Bronchial epithelial cell (primary cell): Measurements from ENCODE around the gene DPYSL4. TPM values are rescaled to one million over a fixed set of nuclear protein-coding genes. Genes with fewer than 3 reads are reported as not detected.
A peak's percentile ranks its signal among the peaks of the same experiment; 100 is the strongest.

Source experiments
- DNase-seq: peaks from one replicate; pipeline ENCODE4 v3.0.0-alpha.2; 2010; ENCODE audit warnings: low read depth
- FAIRE-seq: peaks from 2 replicates; lab custom pipeline; 2011; peaks lifted over from hg19 to GRCh38; lab: Jason Lieb, UNC
- H3K27me3 ChIP-seq: 2 replicates; pipeline ENCODE4 v1.5.1; 2011; ENCODE audit warnings: low read length; ENCODE audit not compliant: control insufficient read depth, insufficient read depth
- H3K36me3 ChIP-seq: 2 replicates; pipeline ENCODE4 v1.5.1; 2011; ENCODE audit warnings: low read length; ENCODE audit not compliant: control insufficient read depth, insufficient read depth
- H3K4me3 ChIP-seq: 2 replicates; pipeline ENCODE4 v1.5.1; 2011; ENCODE audit warnings: mild to moderate bottlenecking, low read depth, low read length, control low read depth
- total RNA-seq: library from RNA; depleted of rRNA; stranded (reverse); fragments of >200 nt; gene quantifications from 2 replicates; pipeline ENCODE4 v1.2.1, GENCODE V29; 2014
- TF ChIP-seq, protein P1 (sequence below): IDR thresholded peaks from 2 replicates; pipeline ENCODE4 v1.5.1; 2011; ENCODE audit warnings: mild to moderate bottlenecking, moderate library complexity, low read length, control low read depth, inconsistent platforms; ENCODE audit not compliant: insufficient read depth, severe bottlenecking

Gene DPYSL4
- total RNA-seq, 1 donor from 2014 or later, result 0.26 TPM

DNA sequence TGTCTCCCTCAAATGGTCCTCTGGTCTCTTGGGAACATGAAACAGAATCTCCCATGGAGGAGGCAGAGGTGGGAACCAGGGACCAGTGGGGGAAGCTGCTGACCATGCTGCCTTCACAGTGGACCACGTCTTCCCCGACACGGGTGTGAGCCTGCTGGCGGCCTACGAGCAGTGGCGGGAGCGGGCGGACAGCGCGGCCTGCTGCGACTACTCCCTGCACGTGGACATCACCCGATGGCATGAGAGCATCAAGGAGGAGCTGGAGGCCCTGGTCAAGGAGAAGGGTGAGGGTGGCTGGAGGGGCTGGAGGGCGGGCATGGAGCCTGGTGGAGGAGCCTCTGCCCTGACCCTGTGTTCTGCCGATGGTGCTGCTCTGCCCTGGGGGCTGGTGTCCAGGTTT is 8.0 kb downstream of the DPYSL4 start:
- Histone ChIP-seq H3K36me3 (no peaks in the 10 kb centered on the region), H3K27me3 (no peaks in the 10 kb centered on the region), H3K4me3 (no peak overlapping the region)
- FAIRE-seq (no peak), DNase-seq (no peak)
- TF ChIP-seq, protein P1, sequence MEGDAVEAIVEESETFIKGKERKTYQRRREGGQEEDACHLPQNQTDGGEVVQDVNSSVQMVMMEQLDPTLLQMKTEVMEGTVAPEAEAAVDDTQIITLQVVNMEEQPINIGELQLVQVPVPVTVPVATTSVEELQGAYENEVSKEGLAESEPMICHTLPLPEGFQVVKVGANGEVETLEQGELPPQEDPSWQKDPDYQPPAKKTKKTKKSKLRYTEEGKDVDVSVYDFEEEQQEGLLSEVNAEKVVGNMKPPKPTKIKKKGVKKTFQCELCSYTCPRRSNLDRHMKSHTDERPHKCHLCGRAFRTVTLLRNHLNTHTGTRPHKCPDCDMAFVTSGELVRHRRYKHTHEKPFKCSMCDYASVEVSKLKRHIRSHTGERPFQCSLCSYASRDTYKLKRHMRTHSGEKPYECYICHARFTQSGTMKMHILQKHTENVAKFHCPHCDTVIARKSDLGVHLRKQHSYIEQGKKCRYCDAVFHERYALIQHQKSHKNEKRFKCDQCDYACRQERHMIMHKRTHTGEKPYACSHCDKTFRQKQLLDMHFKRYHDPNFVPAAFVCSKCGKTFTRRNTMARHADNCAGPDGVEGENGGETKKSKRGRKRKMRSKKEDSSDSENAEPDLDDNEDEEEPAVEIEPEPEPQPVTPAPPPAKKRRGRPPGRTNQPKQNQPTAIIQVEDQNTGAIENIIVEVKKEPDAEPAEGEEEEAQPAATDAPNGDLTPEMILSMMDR, result no peak

DNA sequence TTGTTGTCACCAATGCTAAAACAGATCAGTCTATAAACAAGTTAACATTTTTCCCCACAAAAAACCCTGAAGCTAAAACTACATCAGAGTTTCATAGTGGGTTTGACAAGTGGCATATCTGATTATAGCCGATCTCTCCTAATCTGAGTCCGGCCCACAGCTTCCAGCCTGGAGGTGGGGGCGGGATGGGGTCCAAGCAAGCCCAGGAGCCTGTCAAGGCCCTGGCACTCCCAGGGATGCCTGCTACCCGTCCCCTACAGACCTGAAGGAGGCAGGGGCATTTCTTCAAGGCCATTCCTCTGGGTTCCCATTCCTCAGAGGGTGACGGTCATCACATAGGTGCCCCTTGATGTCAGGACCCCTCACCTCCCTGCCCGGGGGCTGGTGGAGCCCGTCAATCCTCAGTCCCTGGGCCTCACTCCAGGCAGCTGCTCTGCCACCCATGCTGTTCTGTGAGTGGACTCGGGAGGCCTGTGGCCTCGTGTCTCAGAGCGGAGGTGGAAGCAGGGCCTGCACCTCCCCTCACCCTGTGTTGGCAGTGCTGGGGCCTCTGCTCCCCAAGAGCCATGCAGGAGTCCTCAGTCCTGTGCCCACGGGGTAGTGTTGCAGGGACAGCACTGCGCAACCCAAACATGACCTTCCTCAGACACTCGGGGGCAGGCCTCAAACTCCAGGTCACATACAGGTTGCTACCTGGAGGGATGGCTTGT is 8.8 kb downstream of the DPYSL4 start:
- no peaks in the 10 kb centered on the region for H3K36me3 ChIP-seq
- FAIRE-seq (peak; percentile 36), DNase-seq (no peak)
- no peak overlapping the region for H3K4me3 ChIP-seq
- TF ChIP-seq, protein P1, result no peak
- H3K27me3 ChIP-seq, result no peaks in the 10 kb centered on the region

DNA sequence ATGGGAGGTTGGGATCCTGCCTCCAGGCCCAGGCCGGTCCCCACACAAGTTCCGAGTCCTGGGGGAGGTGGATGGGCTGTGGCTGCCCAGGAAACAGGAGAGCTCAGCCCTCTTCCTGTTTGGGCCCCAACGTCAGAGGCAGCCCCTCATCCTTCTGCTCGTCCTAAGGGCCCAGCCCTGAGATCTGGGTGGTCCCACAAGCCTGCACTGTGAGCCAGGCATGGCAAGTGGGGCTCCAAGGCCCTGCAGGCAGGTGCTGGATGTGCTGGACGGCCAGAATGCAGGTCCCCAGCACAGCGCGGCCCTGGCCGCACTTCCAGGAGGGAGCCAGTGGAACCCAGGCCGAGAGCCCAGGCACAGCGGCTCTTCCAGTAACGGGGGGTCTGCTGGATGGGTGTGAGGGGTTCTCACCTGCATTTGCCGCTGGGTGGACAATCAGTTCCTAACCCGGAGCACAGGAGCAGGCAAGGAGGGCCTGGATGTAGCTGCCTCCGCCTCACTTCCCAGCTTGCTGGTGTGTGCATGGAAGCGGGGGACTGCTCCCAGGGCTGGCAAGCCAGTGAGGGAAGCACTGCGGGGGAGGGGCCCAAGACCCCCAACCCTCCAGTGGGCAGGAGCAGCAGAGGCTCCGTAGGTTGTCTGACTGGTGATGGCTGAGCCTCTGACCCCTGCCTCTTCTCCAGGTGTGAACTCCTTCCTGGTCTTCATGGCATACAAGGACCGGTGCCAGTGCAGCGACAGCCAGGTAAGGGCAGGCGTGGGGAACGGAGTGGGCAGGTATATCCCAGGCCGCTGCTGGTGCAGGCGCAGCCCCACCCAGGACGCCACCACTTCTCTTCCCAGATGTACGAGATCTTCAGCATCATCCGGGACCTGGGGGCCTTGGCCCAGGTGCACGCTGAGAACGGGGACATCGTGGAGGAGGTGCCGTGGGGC is 9.7 kb downstream of the DPYSL4 start:
- DNase-seq (no peak), FAIRE-seq (no peak)
- H3K36me3 ChIP-seq, result no peaks in the 10 kb centered on the region
- H3K4me3 ChIP-seq, result no peak overlapping the region
- H3K27me3 ChIP-seq, result no peaks in the 10 kb centered on the region
- TF ChIP-seq, protein P1, result no peak

DNA sequence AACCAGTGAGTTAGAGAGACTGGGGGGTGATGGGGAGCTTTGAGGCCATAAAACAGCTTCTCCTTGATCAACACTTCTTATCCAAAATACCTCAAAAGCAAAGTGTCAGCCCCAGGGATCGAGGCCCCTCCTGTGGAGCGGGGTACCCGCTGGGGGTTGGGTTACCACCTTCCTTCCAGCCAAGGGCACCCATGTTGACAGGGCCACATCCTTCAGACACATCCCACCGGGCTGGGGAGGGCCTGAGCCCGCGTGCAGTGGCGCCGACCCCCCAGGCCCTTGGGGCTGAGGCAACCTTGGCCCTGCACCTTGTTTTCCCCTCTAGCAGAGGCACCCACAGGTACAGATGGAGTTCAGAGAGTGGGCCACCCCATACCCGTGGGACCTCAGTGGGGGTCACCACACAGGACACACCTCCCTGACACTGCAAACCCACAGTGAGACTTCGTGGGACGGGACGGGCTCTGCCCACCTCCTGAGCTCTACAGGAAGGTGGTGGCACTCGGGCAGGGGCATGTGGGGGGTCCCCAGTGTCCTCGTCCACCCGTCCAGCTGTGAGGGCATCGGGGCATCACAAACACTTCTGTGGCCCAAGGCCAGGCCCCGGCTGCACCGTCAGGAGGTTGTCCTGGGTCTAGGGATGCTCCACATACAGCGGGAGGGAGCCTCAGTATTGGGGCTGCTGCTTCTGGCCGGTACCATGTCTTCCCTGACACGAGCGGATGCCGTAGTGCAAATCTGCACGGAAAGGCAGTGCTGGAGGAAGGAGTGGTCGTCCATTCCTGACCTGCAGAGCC is 10.7 kb downstream of the DPYSL4 start:
- no peaks in the 10 kb centered on the region for H3K27me3 ChIP-seq
- TF ChIP-seq, protein P1, result no peak
- FAIRE-seq (no peak), DNase-seq (no peak)
- no peak overlapping the region for H3K4me3 ChIP-seq
- no peaks in the 10 kb centered on the region for H3K36me3 ChIP-seq

DNA sequence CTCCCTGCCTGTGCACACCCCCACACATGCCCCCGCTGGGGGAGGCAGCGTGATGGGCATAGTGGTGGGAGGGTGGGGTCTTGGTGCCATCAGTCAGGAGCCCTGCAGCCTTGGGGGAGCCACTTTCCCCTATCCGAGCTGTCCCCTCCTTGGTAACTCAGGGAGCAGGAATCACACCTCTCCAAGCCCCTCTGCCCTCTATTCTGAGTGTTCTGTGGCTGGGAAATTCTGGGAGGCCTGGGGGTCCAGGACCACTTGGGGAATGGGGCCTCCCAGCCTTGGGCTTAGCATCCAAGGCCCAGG is 11.3 kb downstream of the DPYSL4 start:
- no peaks in the 10 kb centered on the region for H3K36me3 ChIP-seq
- FAIRE-seq (no peak), DNase-seq (no peak)
- no peaks in the 10 kb centered on the region for H3K27me3 ChIP-seq
- no peak overlapping the region for H3K4me3 ChIP-seq
- TF ChIP-seq, protein P1, result no peak
